HG03378 (cell line): Measurements from ENCODE around the gene ITIH4.

Experiments used
- ATAC-seq: cut with Tn5 transposase; IDR thresholded peaks from one replicate; pipeline ENCODE4 v1.9.1; 2021; ENCODE audit warnings: mild to moderate bottlenecking, moderate library complexity; ENCODE audit not compliant: unreplicated experiment

Gene ITIH4

GRCh38 chr3:52773361-52774065, 57.0 kb downstream of the ITIH4 start:
- no peak for ATAC-seq

- no peak for ATAC-seq
Observed at GRCh38 chr3:52771702-52772101, 58.8 kb downstream of the ITIH4 start.

GRCh38 chr3:52771334-52771681, 59.2 kb downstream of the ITIH4 start:
- ATAC-seq: no peak

- peak; percentile 82 for ATAC-seq
Observed at GRCh38 chr3:52770496-52771333, 59.8 kb downstream of the ITIH4 start, which contains the start of gene NEK4. Gene NEK4 (minus strand): TSS chr3:52770940. CDS start chr3:52770746, 194 bp downstream.

- no peak for ATAC-seq
Observed at GRCh38 chr3:52769786-52770455, 60.6 kb downstream of the ITIH4 start.

- no peak for ATAC-seq
Observed at GRCh38 chr3:52763466-52763865, 67.0 kb downstream of the ITIH4 start.
